Activated naive CD4-positive, alpha-beta T cell treated with Interleukin-2 at 50 U/mL for 16 hours (primary cell): ENCODE measurements around the gene ADCY9.

Experiments
- DNase-seq: peaks from one replicate; pipeline ENCODE4 v3.0.0-alpha.2; 2020

The ADCY9 gene

DNA sequence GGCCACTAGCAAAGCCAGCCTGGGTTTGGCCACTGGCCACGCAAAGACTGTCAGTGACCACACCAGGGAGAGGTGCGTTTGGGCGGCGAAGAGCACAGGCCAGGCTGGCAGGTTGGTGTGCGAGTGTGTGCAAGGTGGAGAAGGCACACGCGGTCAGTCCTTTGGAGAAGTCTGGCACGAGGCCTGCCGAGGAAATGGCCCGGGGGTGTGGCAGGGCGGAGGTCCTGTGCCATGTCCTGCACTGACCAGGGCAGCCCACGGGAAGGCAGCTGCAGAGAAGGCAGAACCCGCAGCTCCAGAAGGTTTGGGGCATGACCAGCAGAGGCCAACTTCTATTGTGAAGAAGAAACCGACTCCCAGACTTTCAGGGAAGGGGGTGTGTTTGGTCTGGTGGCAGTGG, 90.8 kb downstream of the ADCY9 start:
- DNase-seq: no peak

DNA sequence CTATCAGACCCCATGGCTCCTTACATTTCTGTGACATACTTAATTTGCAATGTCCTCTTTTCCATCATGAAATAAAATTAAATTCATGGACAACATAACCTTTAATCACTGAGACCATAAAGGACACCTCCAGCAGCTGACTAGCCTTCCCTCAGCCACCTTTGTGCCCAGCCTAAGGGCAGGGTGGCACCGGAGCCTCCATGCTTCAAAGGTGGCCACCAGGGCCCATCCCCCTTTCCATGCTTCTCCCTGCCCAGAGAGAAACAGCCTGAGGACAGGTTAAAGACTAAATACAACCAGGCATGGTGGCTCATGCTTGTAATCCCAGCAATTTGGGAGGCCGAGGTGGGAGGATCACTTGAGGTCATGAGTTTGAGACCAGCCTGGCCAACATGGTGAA, 94.3 kb downstream of the ADCY9 start:
- DNase-seq: no peak

DNA sequence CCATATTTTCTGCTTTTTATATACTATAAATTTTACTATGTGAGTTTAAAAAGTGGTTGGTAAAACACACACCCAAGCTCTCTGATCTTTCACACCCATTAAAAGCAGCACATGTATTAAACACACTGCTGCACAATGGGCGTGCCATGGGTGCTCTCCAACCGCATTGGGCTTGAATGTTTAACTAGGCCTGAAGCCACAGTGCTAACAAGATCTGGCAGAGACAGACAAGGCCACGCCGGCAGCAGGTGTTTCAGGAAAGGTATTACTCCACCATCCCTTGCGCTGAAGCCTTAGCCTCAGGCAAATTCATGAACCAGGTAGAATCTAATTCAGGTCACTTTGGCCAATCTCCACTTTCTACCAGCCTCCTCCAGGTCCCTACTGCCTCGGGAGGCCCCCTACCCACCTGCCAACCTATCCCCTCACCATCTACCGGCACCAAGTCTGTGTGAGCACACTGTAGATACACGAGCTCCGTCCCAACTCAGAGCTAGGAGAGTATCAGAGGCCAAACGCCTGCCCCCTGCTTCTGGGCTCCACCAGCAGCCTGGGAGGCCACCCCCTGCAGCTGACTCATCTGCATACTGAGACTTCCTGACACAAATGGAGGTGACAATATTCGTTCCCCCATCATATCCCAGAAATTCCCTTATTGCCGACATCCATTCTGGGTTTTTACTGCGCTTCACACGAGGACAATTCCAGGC, 95.0 kb downstream of the ADCY9 start:
- DNase-seq: no peak

DNA sequence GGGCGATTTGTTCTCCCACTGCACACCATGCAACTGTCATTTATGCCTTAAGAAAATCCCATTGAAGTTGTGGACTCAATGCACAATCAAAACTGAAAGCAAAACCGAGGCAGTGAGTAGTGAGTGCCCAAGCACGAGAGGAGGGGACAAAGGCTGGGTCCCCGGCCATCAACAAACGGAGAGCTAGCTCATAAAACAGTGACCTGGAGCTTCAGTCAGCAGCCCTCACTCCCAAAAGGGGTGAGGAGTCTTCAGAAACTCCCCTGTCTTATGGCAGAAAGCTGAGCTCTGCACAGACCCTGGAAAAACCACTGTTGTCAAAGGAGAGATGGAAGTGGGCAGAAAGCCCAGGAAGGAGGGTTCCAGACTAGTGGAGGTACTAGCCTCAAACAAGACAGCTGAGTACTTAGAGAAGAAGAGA, 96.9 kb downstream of the ADCY9 start:
- DNase-seq: no peak

DNA sequence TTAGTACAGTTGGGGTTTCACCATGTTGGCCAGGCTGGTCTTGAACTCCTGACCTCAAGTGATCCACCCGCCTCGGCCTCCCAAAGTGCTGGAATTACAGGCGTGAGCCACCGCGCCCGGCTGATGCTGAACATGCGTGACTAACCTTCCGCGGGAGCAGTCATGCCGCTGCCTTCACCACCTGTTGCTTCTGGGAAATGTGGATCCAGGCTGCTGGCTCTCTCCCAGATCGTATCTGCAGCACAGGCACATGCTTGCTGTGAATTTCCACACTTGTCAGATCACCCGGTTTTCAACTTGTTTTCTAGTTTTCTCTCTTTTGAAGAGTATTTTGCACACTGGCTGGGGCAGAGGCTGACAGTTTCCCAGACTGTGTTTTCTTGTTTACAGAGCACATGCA, 97.9 kb downstream of the ADCY9 start:
- DNase-seq: no peak

DNA sequence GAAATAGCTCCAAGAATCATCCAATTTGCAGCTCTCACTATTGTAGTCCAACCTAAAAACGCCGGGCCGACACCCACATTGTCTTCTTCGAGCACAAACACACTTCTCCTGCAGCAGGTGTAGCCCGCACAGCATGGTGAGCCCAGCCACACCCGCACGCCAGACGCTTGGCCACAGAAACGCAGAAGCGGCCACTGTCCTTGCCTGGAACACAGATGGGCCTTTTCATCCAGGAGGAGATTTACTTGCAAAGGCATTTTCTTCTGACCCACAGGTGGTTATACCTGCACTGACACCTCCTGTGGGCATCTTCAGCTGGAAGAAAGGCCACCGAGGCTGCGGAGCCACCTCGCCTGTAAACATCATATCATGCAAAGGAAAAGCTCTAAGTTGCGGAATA, 98.4 kb downstream of the ADCY9 start:
- no peak for DNase-seq

DNA sequence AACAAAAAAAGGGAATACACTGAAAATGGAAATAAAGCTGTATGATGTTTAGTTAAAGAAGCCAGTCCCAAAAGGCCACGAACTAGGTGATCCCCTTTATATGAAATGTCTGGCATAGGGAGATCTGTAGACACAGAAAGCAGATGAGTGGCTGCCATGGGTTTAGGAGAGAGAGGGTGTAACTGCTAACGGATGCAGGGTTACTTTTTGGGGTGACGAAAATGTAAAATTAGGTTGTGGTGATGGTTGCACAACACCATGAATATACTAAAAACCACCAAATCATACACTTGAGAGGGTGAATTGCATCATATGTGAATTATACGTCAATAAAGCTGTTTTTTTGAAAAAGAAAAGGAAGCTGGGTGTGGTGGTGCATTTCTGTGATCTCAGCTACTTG, 99.6 kb downstream of the ADCY9 start:
- no peak for DNase-seq

DNA sequence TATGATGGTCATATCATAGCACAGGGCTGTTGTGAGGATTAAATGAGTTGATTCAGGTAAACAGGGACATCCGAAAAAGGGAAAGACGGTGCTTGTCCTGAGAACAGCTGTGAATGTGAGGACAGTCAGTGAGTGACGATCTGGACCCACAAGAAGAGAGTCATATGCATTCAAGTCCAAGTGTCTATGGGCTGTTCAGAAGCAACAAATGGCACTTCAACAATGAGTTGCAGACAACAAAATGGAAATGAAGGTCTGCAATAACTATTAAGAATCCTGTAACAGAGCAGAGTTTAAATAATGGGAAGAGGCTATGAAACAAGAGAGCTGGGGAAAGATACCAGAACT, 100.3 kb downstream of the ADCY9 start:
- DNase-seq: no peak

DNA sequence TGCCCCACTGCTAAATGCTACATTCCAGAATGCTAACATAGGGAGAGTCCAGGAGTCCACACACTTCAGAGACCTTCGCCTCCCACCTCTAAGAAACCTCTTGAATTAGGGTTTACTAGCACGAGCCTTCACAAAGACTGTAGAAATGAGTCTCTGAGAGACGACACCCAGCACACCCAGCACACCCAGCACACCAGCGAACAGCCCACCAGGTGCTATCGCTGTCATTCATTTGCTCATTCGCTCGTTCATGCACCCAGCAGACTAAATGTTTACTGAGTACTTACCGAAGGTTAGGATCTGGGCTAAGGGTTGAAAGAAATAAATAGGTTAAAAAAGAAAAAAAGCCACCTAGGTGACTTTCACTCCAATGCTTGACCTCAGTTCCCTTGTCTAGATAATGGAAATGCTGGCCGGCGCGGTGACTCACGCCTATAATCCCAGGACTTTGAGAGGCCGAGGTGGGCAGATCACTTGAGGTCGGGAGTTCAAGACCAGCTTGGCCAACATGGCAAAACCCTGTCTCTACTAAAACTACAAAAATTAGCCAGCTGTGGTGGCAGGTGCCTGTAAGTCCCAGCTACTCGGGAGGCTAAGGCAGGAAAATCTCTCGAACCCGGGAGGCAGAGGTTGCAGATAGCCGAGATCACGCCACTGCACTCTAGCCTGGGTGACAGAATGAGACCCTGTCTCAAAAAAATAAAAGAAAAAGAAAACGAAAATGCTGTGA, 100.8 kb downstream of the ADCY9 start:
- DNase-seq: no peak

DNA sequence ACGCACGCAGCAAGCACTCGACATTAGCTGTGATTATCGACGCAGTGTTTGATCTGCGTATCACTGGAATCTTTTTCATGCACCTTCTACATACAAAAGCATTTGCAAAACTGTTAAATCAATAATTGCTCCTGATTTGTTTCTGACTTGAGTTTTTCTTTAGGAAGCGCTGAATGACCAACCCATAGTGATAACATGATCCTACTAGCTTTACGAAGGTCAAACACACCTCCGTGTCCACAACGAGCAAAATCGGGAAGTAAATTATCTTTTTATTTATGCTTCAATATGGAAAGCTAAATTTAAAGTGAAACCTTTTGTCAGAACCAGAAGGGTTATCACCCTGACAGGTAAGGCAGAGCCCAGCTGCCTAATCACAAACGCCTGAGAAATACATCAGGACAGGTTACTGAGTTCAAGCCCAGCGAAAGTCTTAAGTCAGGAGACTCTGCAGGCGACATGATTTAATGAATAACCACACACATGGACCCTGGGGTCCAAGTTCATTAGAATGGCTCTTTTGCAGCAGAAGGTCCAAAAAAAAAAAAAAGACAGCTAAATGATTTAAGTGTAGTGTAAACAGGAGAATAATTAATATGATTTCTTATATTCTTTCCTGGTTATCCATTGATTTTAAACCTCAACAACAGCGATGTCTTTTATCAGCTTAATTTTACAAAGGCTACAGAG, 104.2 kb downstream of the ADCY9 start:
- no peak for DNase-seq

DNA sequence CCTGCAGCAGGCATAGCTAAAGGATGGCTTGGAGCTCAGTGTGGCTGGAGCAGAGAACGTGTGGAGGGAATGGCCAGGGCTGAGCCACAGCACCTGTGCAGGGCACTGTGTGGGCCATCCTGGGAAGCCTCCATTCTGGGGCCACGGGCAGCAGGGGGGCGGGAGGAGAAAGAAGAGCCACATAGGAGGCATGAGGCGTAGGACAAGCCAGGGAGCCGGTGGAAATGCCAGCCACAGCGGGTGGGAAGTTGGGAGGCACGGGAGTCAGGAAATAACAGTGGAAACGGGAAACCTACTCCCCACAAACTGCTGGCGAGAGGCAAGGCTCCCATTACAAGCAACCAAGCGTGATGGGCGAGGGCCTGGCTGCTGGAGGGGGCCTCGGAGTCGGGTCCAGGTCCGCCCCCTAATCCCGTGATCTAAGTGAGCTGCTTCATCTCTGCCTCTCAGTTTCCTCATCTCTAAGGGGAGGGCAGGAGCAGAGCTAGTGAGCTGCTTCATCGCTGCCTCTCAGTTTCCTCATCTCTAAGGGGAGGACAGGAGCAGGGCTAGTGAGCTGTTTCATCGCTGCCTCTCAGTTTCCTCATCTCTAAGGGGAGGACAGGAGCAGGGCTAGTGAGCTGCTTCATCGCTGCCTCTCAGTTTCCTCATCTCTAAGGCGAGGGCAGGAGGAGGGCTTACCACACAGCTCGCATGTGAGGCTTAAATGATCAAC, 104.9 kb downstream of the ADCY9 start:
- no peak for DNase-seq

DNA sequence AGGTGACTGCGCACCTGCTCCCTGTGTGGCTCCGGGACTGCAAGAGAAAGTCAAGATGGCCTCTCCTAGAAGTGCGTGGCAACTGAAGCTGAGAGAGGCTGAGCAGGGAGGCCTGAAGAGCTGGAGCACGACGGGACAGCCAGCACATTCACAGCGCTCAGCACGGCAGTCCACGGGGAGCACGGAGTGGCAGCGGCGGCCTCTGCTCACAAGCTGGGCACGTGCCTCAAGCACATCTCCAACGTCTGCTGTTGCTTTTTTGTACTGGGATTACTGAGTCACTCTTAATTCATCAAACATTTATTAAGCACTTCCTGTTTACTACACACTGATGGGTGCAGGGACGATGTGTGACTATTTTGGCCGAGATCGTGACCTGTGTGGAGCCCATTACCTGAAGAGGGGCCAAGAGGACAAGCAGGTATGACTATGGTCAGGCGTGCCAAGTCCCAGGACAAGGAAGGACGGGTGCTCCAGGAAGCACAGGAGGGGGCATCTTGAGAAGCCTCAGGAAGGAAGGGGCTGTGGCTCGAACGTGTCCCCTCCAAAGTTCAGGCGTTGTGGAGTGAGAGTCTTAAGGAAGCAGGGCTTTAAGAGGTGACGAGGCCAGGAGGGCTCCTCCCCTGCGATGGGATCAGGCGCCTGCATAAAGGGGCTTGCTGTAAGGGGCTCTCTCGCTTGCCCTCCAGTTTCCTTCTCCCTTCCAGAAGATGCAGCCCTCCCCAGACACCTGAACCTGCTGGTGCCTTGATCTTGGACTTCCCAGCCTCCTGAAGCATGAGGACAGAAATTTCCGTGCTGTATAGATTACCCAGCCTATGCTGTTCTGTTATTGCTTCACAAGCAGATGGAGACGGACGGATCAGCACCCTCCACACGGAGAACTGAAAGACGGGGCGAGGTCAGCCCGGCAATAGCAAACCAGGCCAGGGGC, 105.8 kb downstream of the ADCY9 start:
- DNase-seq: no peak

DNA sequence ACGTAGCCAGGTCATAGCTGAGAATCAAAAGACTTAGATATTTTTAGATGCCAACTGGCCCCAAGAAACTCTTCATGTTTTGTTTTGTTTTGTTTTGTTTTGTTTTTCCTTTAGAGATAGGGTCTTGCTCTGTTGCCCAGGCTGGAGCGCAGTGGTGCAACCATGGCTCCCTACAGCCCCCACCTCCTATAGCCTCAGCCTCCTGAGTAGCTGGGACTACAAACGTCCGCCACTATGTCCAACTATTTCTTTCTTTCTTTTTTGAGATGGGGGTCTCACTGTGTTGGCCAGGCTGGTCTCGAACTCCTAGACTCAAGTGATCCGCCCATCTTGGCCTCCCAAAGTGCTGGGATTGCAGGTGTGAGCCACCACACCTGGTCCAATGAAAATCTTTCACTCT, 107.1 kb downstream of the ADCY9 start:
- no peak for DNase-seq

DNA sequence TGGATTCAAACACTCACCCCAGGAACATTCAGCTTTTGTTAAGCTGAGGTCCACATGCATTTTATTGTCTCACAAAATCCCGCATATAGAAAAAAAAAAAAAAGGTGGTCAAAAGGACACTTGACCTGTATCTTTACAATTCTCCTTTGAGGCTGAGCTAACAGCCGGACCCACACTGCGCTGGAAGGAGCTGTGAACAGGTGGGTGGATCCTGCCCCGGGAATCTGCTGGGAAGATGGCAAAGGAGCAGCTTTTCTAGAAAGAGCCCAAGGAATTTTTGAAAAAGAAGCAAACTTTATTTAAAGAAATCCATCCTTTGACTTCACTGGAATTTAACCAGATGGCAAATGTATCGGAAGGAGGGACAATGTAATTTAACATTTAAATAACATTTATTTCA, 108.1 kb downstream of the ADCY9 start:
- DNase-seq: no peak

DNA sequence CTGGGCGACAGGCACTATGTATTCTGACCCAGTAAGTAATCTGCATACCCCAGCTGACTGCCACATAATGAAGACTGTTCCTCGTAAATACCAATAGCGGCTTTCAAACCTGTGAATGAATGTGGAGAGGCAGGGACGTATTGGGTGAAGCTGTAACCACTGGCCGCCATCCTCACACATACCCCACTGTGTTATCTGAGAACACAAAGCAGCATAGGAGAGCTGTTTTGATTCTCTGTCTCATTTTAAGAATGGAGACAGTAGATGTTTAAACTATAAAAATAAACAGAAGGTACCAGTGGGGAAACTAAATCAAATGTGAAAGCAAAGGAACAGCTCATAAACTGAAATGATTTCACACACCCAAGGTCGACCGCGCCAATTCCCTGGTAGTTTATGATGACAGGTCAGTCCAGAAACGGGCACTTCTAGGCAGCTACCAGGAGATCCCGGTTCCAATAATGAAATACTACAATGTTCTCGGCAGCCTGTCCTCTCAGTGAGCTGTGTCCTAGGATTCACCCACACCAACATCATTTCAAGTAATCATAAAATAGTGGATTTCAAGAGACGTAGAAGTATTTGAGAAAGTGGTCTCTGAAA, 109.7 kb downstream of the ADCY9 start:
- no peak for DNase-seq

DNA sequence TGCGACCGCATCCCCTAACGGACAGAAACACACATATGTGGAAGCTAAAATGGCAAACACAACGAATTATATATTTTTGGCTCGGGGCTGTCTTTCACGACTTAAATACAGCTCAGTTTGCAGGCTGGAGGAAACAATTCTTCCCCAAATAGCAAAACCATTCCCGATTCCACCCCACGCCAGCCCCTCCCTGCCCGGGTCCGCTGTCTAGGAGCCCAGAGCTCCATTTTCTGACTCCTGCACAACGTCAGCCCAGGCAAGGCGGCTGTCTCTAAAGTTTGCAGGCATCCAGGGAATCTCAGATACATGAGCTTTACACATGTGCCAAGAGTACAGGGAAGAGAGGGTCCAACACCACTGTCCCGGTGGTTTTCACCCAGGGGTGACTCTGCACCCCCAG, 110.5 kb downstream of the ADCY9 start:
- DNase-seq: no peak

DNA sequence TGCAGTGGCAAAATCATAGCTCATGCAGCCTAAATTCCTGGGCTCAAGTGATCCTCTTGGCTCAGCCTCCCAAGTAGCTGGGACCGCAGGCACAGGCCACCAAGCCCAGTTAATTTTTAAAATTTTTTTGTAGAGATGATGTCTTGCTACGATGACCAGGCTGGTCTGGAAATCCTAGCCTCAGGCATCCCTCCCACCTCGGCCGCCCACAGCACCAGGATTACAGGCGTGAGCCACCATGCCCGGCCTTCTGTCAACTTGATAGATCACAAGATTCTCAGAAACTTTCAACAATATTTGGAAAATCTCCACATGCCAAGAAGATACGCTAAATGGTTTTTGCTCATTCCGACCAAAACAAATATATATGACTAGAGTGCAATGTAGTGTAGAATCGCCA, 111.0 kb downstream of the ADCY9 start:
- no peak for DNase-seq

DNA sequence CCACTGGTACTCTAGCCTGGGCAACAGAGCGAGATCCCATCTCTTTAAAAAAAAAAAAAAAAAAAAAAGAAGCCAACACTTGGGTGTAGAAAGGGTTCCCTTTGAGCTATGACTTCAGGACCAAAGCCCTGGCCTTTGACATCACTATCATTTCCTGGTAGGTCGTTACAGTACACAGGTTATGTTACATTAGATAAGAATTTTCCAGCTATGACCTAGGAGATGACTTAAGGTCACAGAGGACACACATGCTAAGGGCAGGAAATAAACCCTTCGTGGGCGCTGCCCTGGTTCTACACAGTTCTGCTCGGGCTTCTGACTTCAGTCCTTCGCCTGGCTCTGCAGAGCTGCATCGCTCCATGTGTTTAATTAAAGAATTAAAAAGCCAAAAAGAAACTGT, 112.0 kb downstream of the ADCY9 start:
- no peak for DNase-seq

DNA sequence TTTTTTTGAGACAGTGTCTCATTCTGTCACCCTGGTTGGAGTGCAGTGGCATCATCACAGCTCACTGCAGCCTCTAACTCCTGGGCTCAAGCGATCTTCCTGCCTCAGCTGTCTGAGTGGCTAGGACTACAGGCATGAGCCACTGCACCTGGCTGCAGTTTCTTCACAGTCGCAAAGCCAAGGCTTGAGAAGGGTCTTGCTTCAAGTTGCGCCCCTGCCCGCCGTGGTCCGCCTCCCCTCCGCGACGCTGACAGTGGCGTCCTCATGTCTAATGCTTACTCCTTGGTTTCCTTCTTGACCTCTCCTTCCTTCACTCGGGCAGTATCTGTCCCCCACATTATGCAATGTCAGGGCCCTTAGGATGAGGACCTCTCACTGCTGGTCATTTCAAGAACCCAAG, 112.7 kb downstream of the ADCY9 start:
- no peak for DNase-seq

DNA sequence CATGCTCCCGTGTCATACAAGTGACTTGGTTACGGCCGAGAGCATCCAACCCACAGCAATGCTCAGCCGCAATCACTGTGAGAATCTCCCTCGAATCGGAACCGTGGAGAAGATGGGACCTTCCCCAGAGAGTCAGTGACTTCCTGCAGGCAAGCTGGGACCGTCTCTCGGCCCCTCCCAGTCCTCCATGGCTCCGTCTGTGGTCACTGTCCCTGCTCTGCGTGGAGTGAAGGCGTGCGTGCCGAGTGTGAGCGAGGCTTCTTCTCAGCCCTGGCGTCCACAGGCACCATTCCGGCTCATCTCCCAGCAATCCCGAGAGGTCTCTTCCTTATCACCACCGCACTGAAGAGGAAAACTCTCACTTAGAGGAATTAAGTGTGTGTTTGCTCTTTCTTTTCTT, 113.1 kb downstream of the ADCY9 start:
- no peak for DNase-seq

DNA sequence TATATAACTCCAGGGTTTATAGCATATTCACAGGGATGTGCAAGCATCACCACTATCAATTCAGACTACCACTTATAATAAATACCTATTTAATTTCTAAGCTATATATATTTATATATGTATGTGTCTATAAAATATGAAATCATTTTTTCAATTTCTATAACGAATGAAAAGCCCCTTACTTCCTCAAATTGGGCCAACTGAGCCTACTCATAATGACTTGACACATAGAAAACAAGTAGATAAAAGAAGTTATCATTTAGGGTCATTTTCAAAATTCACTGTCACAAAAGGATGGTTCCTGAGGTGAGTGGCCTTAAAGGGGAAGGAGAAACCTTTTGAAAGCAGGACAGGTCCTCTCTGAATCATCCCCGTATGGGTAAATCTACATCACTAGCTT, 114.1 kb downstream of the ADCY9 start:
- DNase-seq: no peak
